Tibial nerve (tissue), 3 donors: ENCODE data around the gene RAD23A.

Source experiments
- POLR2A ChIP-seq, 2 donors: fragments of 450-650 bp; IDR thresholded peaks; one replicate each; pipeline ENCODE4 v1.6.1; 2017; ENCODE audit warnings: antibody characterized with exemption in 2 of 2, mild to moderate bottlenecking in 2 of 2, moderate library complexity in 2 of 2
- TF ChIP-seq, protein P1 (sequence below), 5 experiments: fragments of 200-600 bp in 3 of 5; fragments of 450-650 bp in 2 of 5; sonication (generic) in 3 of 5; IDR thresholded peaks; one replicate each; pipeline ENCODE4 v1.5.1; 2016 to 2019; ENCODE audit warnings: antibody characterized with exemption in 5 of 5, mild to moderate bottlenecking in 3 of 5, moderate library complexity in 2 of 5

DNA sequence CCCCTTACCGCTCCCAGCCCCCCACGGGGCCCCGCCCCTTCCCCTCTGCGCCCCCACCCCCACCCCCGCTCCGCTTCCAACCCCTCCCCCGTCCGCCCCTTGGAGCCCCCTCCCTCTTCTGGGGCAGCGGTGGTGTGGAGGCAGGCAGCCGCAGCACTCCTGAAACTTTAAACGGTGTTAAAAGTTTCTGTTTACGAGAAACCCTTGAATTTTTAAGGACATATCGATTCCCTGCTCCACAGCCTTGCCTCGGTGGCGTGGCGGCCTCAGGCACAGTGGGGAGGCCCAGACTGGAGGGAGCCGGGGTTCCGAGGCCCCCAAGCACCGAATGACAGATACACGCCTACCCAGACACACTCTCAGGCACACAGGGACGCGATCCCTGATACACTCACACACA, 44.8 kb downstream of the RAD23A start:
- TF ChIP-seq, protein P1, sequence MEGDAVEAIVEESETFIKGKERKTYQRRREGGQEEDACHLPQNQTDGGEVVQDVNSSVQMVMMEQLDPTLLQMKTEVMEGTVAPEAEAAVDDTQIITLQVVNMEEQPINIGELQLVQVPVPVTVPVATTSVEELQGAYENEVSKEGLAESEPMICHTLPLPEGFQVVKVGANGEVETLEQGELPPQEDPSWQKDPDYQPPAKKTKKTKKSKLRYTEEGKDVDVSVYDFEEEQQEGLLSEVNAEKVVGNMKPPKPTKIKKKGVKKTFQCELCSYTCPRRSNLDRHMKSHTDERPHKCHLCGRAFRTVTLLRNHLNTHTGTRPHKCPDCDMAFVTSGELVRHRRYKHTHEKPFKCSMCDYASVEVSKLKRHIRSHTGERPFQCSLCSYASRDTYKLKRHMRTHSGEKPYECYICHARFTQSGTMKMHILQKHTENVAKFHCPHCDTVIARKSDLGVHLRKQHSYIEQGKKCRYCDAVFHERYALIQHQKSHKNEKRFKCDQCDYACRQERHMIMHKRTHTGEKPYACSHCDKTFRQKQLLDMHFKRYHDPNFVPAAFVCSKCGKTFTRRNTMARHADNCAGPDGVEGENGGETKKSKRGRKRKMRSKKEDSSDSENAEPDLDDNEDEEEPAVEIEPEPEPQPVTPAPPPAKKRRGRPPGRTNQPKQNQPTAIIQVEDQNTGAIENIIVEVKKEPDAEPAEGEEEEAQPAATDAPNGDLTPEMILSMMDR (IDR thresholded peaks at IDR 0.05) = no peak
- TF ChIP-seq POLR2A (IDR thresholded peaks at IDR 0.05) = no peak
